IPS-18a (cell line): Measurements from ENCODE around the gene KRTAP9-6.
"Not testable (repeated sequence)": the region's sequence is repeated elsewhere in the genome, so short reads cannot be mapped to it uniquely, and the experiment has no call there.

Source experiments
- H3K27ac ChIP-seq: one replicate; pipeline ENCODE4 v1.5.1; 2013; ENCODE audit warnings: low read length
- H3K27me3 ChIP-seq: one replicate; pipeline ENCODE4 v1.6.1; 2013; ENCODE audit warnings: mild to moderate bottlenecking, low read length; ENCODE audit not compliant: control insufficient read depth, insufficient read depth
- H3K36me3 ChIP-seq: one replicate; pipeline ENCODE4 v1.6.1; 2013; ENCODE audit warnings: low read depth, low read length; ENCODE audit not compliant: control insufficient read depth
- H3K4me1 ChIP-seq: one replicate; pipeline ENCODE4 v1.6.1; 2013; ENCODE audit warnings: low read depth, low read length; ENCODE audit not compliant: control insufficient read depth
- H3K4me3 ChIP-seq: one replicate; pipeline ENCODE4 v1.5.1; 2013; ENCODE audit warnings: low read length
- H3K9ac ChIP-seq: one replicate; pipeline ENCODE4 v1.6.1; 2013; ENCODE audit warnings: mild to moderate bottlenecking, low read length, moderate library complexity
- H3K9me3 ChIP-seq: one replicate; pipeline ENCODE4 v1.6.1; 2013; ENCODE audit warnings: low read depth, low read length; ENCODE audit not compliant: control insufficient read depth

The KRTAP9-6 gene

GRCh38 chr17:41249637-41250240, 15.4 kb upstream of the KRTAP9-6 start, which contains the start of gene KRTAP9-4:
KRTAP9-4 (plus strand) TSS chr17:41249687; CDS start chr17:41249721, 34 bp downstream.
- not testable (repeated sequence) for H3K27ac ChIP-seq, H3K4me1 ChIP-seq, H3K36me3 ChIP-seq, H3K9me3 ChIP-seq, H3K27me3 ChIP-seq, H3K4me3 ChIP-seq, H3K9ac ChIP-seq

GRCh38 chr17:41251261-41251660, 13.9 kb upstream of the KRTAP9-6 start:
- H3K9ac ChIP-seq = no peak overlapping the region
- H3K36me3 ChIP-seq = no peaks in the 10 kb centered on the region
- H3K27me3 ChIP-seq = no peaks in the 10 kb centered on the region

GRCh38 chr17:41254861-41255260, 10.3 kb upstream of the KRTAP9-6 start:
- H3K9me3 ChIP-seq = no peaks in the 10 kb centered on the region
- no peak overlapping the region for H3K9ac ChIP-seq
- H3K4me3 ChIP-seq = no peak overlapping the region
- H3K27me3 ChIP-seq = no peaks in the 10 kb centered on the region
- no peaks in the 10 kb centered on the region for H3K36me3 ChIP-seq
- no peaks in the 10 kb centered on the region for H3K4me1 ChIP-seq
- no peak overlapping the region for H3K27ac ChIP-seq

More at GRCh38 chr17:41251261-41251660, 13.9 kb upstream of the KRTAP9-6 start:
- Histone ChIP-seq H3K4me1 (no peaks in the 10 kb centered on the region), H3K4me3 (no peak overlapping the region), H3K9me3 (no peaks in the 10 kb centered on the region), H3K27ac (no peak overlapping the region)

DNA sequence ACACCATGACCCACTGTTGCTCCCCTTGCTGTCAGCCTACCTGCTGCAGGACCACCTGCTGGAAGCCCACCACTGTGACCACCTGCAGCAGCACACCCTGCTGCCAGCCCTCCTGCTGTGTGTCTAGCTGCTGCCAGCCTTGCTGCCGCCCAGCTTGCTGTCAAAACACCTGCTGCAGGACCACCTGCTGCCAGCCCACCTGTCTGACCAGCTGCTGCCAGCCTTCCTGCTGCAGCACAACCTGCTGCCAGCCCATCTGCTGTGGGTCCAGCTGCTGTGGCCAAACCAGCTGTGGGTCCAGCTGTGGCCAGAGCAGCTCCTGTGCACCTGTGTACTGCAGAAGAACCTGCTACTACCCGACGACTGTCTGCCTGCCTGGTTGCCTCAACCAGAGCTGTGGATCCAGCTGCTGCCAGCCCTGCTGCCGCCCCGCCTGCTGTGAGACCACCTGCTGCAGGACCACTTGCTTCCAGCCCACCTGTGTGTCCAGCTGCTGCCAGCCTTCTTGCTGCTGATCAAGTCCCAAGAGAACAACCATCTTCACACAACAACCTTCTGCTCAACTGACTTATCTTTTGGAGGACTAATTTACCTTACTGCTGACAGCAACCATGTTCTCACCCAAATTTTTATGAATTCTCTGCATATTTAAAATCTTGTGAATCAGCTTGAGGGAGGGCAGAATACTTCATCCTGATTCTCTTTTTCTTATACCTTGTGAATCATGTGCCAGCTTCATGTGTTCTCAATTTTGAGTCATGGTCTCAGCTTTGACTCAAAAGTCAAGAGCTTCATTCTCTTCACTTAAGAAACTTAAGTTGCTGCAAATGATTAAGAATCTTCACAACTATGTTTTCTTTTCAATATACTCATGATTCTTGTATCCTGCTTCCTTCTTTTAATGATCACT, 9.5 kb upstream of the KRTAP9-6 start, which contains the start of gene KRTAP9-9:
KRTAP9-9 (plus strand) TSS at position 4 of the 910 bp plus-strand sequence.
- not testable (repeated sequence) for H3K9ac ChIP-seq, H3K4me1 ChIP-seq, H3K27me3 ChIP-seq, H3K27ac ChIP-seq, H3K36me3 ChIP-seq, H3K9me3 ChIP-seq, H3K4me3 ChIP-seq

- H3K4me1 ChIP-seq = no peaks in the 10 kb centered on the region
- no peak overlapping the region for H3K4me3 ChIP-seq
- H3K9me3 ChIP-seq = no peaks in the 10 kb centered on the region
- no peaks in the 10 kb centered on the region for H3K27me3 ChIP-seq
- H3K9ac ChIP-seq = no peak overlapping the region
- no peak overlapping the region for H3K27ac ChIP-seq
- no peaks in the 10 kb centered on the region for H3K36me3 ChIP-seq
These were observed 8.9 kb upstream of the KRTAP9-6 start for GRCh38 chr17:41256291-41256685.

- Histone ChIP-seq H3K27ac (no peak overlapping the region), H3K9ac (no peak overlapping the region), H3K4me1 (no peaks in the 10 kb centered on the region), H3K27me3 (no peaks in the 10 kb centered on the region), H3K4me3 (no peak overlapping the region), H3K36me3 (no peaks in the 10 kb centered on the region), H3K9me3 (no peaks in the 10 kb centered on the region)
These were observed 6.8 kb upstream of the KRTAP9-6 start for GRCh38 chr17:41258406-41258805.

GRCh38 chr17:41263212-41263611, 2.0 kb upstream of the KRTAP9-6 start:
- Histone ChIP-seq H3K27ac (no peak overlapping the region), H3K9ac (no peak overlapping the region), H3K36me3 (no peaks in the 10 kb centered on the region), H3K27me3 (no peaks in the 10 kb centered on the region), H3K9me3 (no peaks in the 10 kb centered on the region), H3K4me3 (no peak overlapping the region), H3K4me1 (no peaks in the 10 kb centered on the region)

DNA sequence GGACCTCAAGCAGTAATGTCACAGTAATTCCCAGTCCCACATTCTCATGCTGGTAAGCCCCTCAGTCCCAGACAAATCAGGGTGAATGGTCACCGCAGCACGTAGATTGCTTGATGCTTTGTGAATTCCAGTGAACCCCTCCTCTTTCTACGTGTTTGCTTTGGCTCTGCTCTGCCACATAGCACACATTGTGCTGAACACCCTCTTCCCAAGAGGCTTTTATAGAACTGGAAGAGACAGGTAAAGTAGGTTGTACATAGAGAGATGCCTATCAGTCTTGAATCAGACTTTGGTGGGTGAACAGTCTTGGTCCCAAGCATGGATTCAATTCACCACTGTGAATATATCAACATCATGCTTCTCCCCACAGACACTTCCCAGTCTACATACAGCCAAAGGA, 579 bp upstream of the KRTAP9-6 start:
- no peaks in the 10 kb centered on the region for H3K36me3 ChIP-seq
- no peaks in the 10 kb centered on the region for H3K4me1 ChIP-seq
- H3K9me3 ChIP-seq = no peaks in the 10 kb centered on the region
- no peak overlapping the region for H3K9ac ChIP-seq
- H3K4me3 ChIP-seq = no peak overlapping the region
- H3K27ac ChIP-seq = no peak overlapping the region
- no peaks in the 10 kb centered on the region for H3K27me3 ChIP-seq

GRCh38 chr17:41267711-41268110, 2.5 kb downstream of the KRTAP9-6 start:
- H3K27ac ChIP-seq = no peak overlapping the region
- H3K36me3 ChIP-seq = no peaks in the 10 kb centered on the region
- H3K9me3 ChIP-seq = no peaks in the 10 kb centered on the region
- H3K4me3 ChIP-seq = no peak overlapping the region
- H3K4me1 ChIP-seq = no peaks in the 10 kb centered on the region
- no peaks in the 10 kb centered on the region for H3K27me3 ChIP-seq
- H3K9ac ChIP-seq = no peak overlapping the region

- H3K9ac ChIP-seq, H3K27ac ChIP-seq, H3K4me3 ChIP-seq, H3K9me3 ChIP-seq, H3K27me3 ChIP-seq, H3K36me3 ChIP-seq, H3K4me1 ChIP-seq: not testable (repeated sequence)
These were observed 6.1 kb downstream of the KRTAP9-6 start for GRCh38 chr17:41271323-41271722.

DNA sequence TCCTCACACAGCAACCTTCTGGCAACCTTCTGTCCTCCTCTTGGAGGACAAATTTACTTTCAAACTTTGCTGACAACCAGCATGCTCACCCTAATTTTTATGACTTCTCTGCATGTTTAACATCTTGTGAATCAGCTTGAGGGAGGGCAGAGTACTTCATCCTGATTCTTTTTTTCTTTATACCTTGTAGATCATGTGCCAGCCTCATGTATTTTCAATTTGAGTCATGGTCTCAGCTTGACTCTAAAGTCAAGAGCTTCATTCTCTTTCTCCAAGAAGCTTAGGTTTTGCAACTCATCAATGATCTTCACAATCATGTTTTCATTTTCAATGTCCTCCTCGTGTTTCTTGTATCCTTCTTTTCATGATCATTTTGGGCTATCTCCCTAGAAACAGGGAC, 6.7 kb downstream of the KRTAP9-6 start:
- no peaks in the 10 kb centered on the region for H3K36me3 ChIP-seq
- H3K4me1 ChIP-seq = no peaks in the 10 kb centered on the region
- no peaks in the 10 kb centered on the region for H3K9me3 ChIP-seq
- no peaks in the 10 kb centered on the region for H3K27me3 ChIP-seq
- no peak overlapping the region for H3K27ac ChIP-seq
- H3K9ac ChIP-seq = no peak overlapping the region
- no peak overlapping the region for H3K4me3 ChIP-seq
